Stromal cell of bone marrow (primary cell): ENCODE data around the gene PRSS56.

Experiments used
- DNase-seq: peaks from one replicate; pipeline ENCODE4 v3.0.0-alpha.2; 2012; ENCODE audit warnings: low read depth

PRSS56 gene

DNA sequence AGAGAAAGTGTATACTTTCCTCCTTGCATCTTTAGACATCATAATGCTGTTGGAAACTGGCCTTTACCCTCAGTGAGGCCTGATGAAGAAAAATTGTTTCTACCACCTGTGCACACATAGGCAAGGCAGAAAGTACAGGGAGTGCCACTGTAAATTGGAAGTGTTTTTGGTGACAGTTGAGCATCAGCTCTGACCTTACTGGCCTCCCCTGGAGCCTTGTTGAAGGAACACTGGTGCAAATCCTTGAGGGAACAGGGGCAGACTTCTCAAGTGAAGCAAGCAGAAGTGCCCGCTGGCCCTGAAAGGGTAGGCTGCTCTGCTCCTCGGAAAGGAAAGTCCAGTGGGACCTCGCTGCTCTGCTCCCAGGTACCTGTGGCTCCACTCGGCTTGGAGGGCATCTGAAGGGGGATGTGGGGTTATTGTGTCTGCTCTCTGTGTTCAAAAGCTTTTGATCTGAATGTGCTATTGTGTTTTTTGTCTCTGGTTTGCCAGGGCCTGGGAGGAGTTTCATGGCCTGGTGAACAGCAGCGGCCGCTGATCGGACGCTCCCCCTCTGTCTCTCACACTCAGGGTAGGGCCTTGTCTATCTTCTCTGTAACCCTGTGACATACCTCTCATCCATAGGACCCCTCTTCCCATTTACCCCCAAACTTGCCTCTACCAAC lies 53.7 kb downstream of the PRSS56 start:
- no peak for DNase-seq

DNA sequence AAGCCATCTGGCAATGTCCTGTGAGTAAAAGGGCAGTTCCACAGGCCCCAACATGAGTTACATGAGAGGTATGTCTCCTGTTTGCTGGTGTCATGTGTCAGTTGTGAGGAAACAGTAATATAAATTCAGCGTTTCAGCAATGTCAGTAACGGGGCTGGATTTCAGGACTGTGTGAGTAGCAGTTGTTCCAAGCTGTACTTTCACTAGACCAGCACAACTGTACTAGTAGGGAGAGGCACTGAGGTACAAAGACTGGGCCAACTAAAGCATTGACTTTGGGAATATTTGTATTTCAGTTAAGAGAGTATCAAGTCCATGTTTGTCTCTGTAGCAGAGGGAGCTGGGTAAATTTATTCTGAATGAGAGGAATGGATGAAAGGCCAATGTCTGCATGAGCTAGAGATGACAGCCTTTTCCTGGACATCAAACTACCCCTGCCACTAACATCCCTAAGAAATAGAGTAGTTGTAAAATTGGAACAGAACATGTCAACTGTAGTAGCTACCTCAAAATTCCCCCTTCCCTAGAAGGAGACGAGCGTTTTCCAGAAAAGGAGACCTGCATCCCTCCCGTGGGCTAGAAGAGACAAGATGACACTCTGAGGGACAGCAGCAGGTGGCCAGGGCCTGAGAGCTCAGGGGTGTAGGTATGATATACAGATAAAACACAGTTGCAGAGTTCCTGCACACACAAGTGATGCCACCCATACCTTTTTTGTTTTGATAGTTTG lies 54.7 kb downstream of the PRSS56 start:
- DNase-seq: no peak
